ENCODE results near the gene RTTN.
"Not testable (repeated sequence)": the region's sequence is repeated elsewhere in the genome, so short reads cannot be mapped to it uniquely, and the experiment has no call there.

RTTN gene

GRCh38 chr18:70205421-70206397 is at the start of gene RTTN:
TSS of gene RTTN (minus strand) at chr18:70205687. CDS start at chr18:70205658, 29 bp downstream.
- DNase-seq (ENCODE audit: low read depth) = peak; percentile 43

GRCh38 chr18:70250781-70251180 is 45.3 kb upstream of the RTTN start:
- no peak for DNase-seq (ENCODE audit: low read depth)

- not testable (repeated sequence) for DNase-seq (ENCODE audit: low read depth)
Measured at GRCh38 chr18:70249861-70250260, 44.4 kb upstream of the RTTN start.

GRCh38 chr18:70249118-70249517 is 43.6 kb upstream of the RTTN start:
- DNase-seq (ENCODE audit: low read depth) = no peak

- peak; percentile 3 for DNase-seq (ENCODE audit: low read depth)
Measured at GRCh38 chr18:70246061-70246466, 40.6 kb upstream of the RTTN start.

GRCh38 chr18:70243131-70243929 is 37.8 kb upstream of the RTTN start:
- no peak for DNase-seq (ENCODE audit: low read depth)

GRCh38 chr18:70236921-70237320 is 31.4 kb upstream of the RTTN start:
- DNase-seq (ENCODE audit: low read depth) = not testable (repeated sequence)

- DNase-seq (ENCODE audit: low read depth) = no peak
Measured at GRCh38 chr18:70235478-70235877, 30.0 kb upstream of the RTTN start.

GRCh38 chr18:70234667-70235459 is 29.4 kb upstream of the RTTN start:
- DNase-seq (ENCODE audit: low read depth) = no peak

GRCh38 chr18:70233974-70234373 is 28.5 kb upstream of the RTTN start:
- no peak for DNase-seq (ENCODE audit: low read depth)

GRCh38 chr18:70232261-70232660 is 26.8 kb upstream of the RTTN start:
- DNase-seq (ENCODE audit: low read depth) = no peak

- DNase-seq (ENCODE audit: low read depth) = no peak
Measured at GRCh38 chr18:70229639-70230038, 24.2 kb upstream of the RTTN start.

- DNase-seq (ENCODE audit: low read depth) = no peak
Measured at GRCh38 chr18:70228536-70228935, 23.0 kb upstream of the RTTN start.

- DNase-seq (ENCODE audit: low read depth) = no peak
Measured at GRCh38 chr18:70227438-70227837, 22.0 kb upstream of the RTTN start.

- DNase-seq (ENCODE audit: low read depth) = no peak
Measured at GRCh38 chr18:70221915-70222278, 16.4 kb upstream of the RTTN start.

GRCh38 chr18:70221156-70221914 is 15.8 kb upstream of the RTTN start:
- DNase-seq (ENCODE audit: low read depth) = no peak

GRCh38 chr18:70220628-70221027 is 15.1 kb upstream of the RTTN start:
- no peak for DNase-seq (ENCODE audit: low read depth)

GRCh38 chr18:70219688-70220087 is 14.2 kb upstream of the RTTN start:
- no peak for DNase-seq (ENCODE audit: low read depth)

GRCh38 chr18:70216788-70217187 is 11.3 kb upstream of the RTTN start:
- no peak for DNase-seq (ENCODE audit: low read depth)

- no peak for DNase-seq (ENCODE audit: low read depth)
Measured at GRCh38 chr18:70207181-70207580, 1.7 kb upstream of the RTTN start.

- no peak for DNase-seq (ENCODE audit: low read depth)
Measured at GRCh38 chr18:70200286-70200685, 5.2 kb downstream of the RTTN start.

All from CMK (cell line).